Upper lobe of right lung (tissue), 1 donor: ENCODE data around the gene PPP2R2C. TPM values are rescaled to one million over a fixed set of nuclear protein-coding genes. Genes with fewer than 3 reads are reported as not detected.
A peak's percentile ranks its signal among the peaks of the same experiment; 100 is the strongest.

Source experiments
- ATAC-seq: fragments of 200-7000 bp; cut with Tn5 transposase; one replicate; pipeline ENCODE4 v1.9.1; 2020; ENCODE audit warnings: mild to moderate bottlenecking, moderate library complexity
- DNase-seq: peaks from one replicate; pipeline ENCODE4 v3.0.0-alpha.2; 2020
- H3K27ac ChIP-seq: fragments of 200-600 bp; one replicate; pipeline ENCODE4 v1.8.0; 2022
- H3K27me3 ChIP-seq: fragments of 200-600 bp; one replicate; pipeline ENCODE4 v1.8.0; 2022; ENCODE audit warnings: mild to moderate bottlenecking
- H3K36me3 ChIP-seq: fragments of 200-600 bp; one replicate; pipeline ENCODE4 v1.8.0; 2022
- H3K4me1 ChIP-seq: fragments of 200-600 bp; one replicate; pipeline ENCODE4 v1.8.0; 2022
- H3K4me3 ChIP-seq: fragments of 200-600 bp; one replicate; pipeline ENCODE4 v1.8.0; 2022; ENCODE audit warnings: mild to moderate bottlenecking
- H3K9me3 ChIP-seq: fragments of 200-600 bp; one replicate; pipeline ENCODE4 v1.8.0; 2022
- CTCF ChIP-seq: fragments of 200-600 bp; IDR thresholded peaks from one replicate; pipeline ENCODE4 v1.8.0; 2022; ENCODE audit warnings: antibody characterized with exemption
- intact Hi-C: fragments of 100-400 bp; cut with DNase I; formaldehyde crosslinking; loops from one replicate; pipeline ENCODE4 v1.11.0; 2022
- total RNA-seq: library from RNA; stranded (reverse); fragmentation: NEBNext Ultra II Directional; extraction: Animal tissue kit (Norgen Biotek cat#: 25700); gene quantifications from one replicate; pipeline ENCODE4 v1.2.1, GENCODE V29; 2021
- donor health status: DM: no; HTN: yes; CAD: no; lungs with severe emphysema.

PPP2R2C gene
- total RNA-seq, 1 donor from 2014 or later = 0.09 TPM

- DNase-seq = no peak
- Histone ChIP-seq H3K36me3 (no peaks in the 10 kb centered on the region), H3K27ac (no peak overlapping the region), H3K4me1 (no peaks in the 10 kb centered on the region), H3K9me3 (no peaks in the 10 kb centered on the region), H3K4me3 (no peak overlapping the region), H3K27me3 (peaks cover 16% of the 10 kb centered on the region)
- TF ChIP-seq CTCF = no peak
- intact Hi-C loops = no loop called here
- no peak for ATAC-seq
Observed at GRCh38 chr4:6384541-6384940, 87.9 kb downstream of the PPP2R2C start.

- Histone ChIP-seq H3K27me3 (peaks cover 10% of the 10 kb centered on the region), H3K27ac (no peak overlapping the region), H3K4me3 (no peak overlapping the region), H3K36me3 (no peaks in the 10 kb centered on the region), H3K4me1 (no peaks in the 10 kb centered on the region), H3K9me3 (no peaks in the 10 kb centered on the region)
- intact Hi-C loops = no loop called here
- no peak for TF ChIP-seq CTCF
- no peak for DNase-seq
- no peak for ATAC-seq
Observed at GRCh38 chr4:6383929-6384328, 88.5 kb downstream of the PPP2R2C start.

GRCh38 chr4:6383009-6383404, 89.4 kb downstream of the PPP2R2C start:
- Histone ChIP-seq H3K27ac (no peak overlapping the region), H3K4me1 (no peaks in the 10 kb centered on the region), H3K4me3 (no peak overlapping the region), H3K36me3 (no peaks in the 10 kb centered on the region), H3K9me3 (no peaks in the 10 kb centered on the region), H3K27me3 (peaks cover 4% of the 10 kb centered on the region)
- TF ChIP-seq CTCF = no peak
- intact Hi-C loops = no loop called here
- peak; percentile 33 for DNase-seq
- no peak for ATAC-seq

GRCh38 chr4:6381571-6382123, 90.8 kb downstream of the PPP2R2C start:
- Histone ChIP-seq H3K4me1 (no peaks in the 10 kb centered on the region), H3K27ac (no peak overlapping the region), H3K36me3 (no peaks in the 10 kb centered on the region), H3K9me3 (no peaks in the 10 kb centered on the region), H3K27me3 (peaks cover 4% of the 10 kb centered on the region), H3K4me3 (no peak overlapping the region)
- no peak for ATAC-seq
- TF ChIP-seq CTCF = no peak
- intact Hi-C loops = no loop called here
- no peak for DNase-seq

- no peaks in the 10 kb centered on the region for H3K9me3 ChIP-seq
- intact Hi-C loops = no loop called here
- H3K4me3 ChIP-seq = no peak overlapping the region
- H3K27me3 ChIP-seq = peaks cover 4% of the 10 kb centered on the region
- DNase-seq (no peak), ATAC-seq (no peak)
- no peak overlapping the region for H3K27ac ChIP-seq
- no peak for TF ChIP-seq CTCF
- no peaks in the 10 kb centered on the region for H3K36me3 ChIP-seq
- no peaks in the 10 kb centered on the region for H3K4me1 ChIP-seq
Observed at GRCh38 chr4:6380746-6381410, 91.5 kb downstream of the PPP2R2C start.
